H1 (cell line): Measurements from ENCODE around the gene TOM1. TPM values are rescaled to one million over a fixed set of nuclear protein-coding genes. Genes with fewer than 3 reads are reported as not detected.

Experiments used
- CTCF ChIA-PET: fragments of 300-600 bp; sonication (Branson Sonifier 250); formaldehyde crosslinking; loops from one replicate; lab custom pipeline; 2021; ENCODE audit not compliant: partially characterized antibody; lab: Charles Lee
- POLR2A ChIA-PET: fragments of 300-600 bp; sonication (Branson Sonifier 250); formaldehyde crosslinking; loops from one replicate; lab custom pipeline; 2021; ENCODE audit warnings: inconsistent platforms; ENCODE audit not compliant: partially characterized antibody; lab: Charles Lee
- DNase-seq, 2 experiments: peaks; one replicate each; pipeline versions ENCODE4 v3.0.0 to v3.0.0-alpha.2; 2010 to 2022; ENCODE audit warnings: low spot score in 2 of 2, low read depth in 1 of 2, mixed read lengths in 1 of 2
- FAIRE-seq: peaks from 2 replicates; lab custom pipeline; 2011; peaks lifted over from hg19 to GRCh38; lab: Jason Lieb, UNC
- H2AFZ ChIP-seq: 2 replicates; pipeline ENCODE4 v1.8.1; 2012; ENCODE audit warnings: low read length, inconsistent platforms
- H2AK5ac ChIP-seq: 2 replicates; pipeline ENCODE4 v1.6.1; 2013; ENCODE audit warnings: low read depth, low read length
- H2BK120ac ChIP-seq: replicated peaks from 2 replicates; pipeline ENCODE3; 2013; ENCODE audit warnings: low read depth, low read length, inconsistent platforms
- H2BK12ac ChIP-seq: 2 replicates; pipeline ENCODE4 v1.6.1; 2013; ENCODE audit warnings: low read depth, low read length
- H2BK15ac ChIP-seq: 2 replicates; pipeline ENCODE4 v1.6.1; 2013; ENCODE audit warnings: low read length
- H2BK20ac ChIP-seq: 2 replicates; pipeline ENCODE4 v1.6.1; 2013; ENCODE audit warnings: low read length
- H2BK5ac ChIP-seq: 2 replicates; pipeline ENCODE4 v1.6.1; 2013; ENCODE audit warnings: low read depth, low read length
- H3K14ac ChIP-seq: 2 replicates; pipeline ENCODE4 v1.6.1; 2013; ENCODE audit warnings: inconsistent platforms; ENCODE audit not compliant: insufficient read length
- H3K18ac ChIP-seq: 2 replicates; pipeline ENCODE4 v1.6.1; 2013; ENCODE audit warnings: low read length; ENCODE audit errors: extremely low read depth
- H3K23ac ChIP-seq: 2 replicates; pipeline ENCODE4 v1.6.1; 2013; ENCODE audit warnings: inconsistent platforms; ENCODE audit not compliant: insufficient read length
- H3K23me2 ChIP-seq: 2 replicates; pipeline ENCODE4 v1.6.1; 2013; ENCODE audit warnings: low read depth, low read length
- H3K27ac ChIP-seq: 2 replicates; pipeline ENCODE4 v1.6.1; 2011; ENCODE audit warnings: low read depth, low read length, inconsistent platforms
- H3K27me3 ChIP-seq, 4 experiments: replicated peaks in 1 of 4; 1 replicate in 1 of 4; 2 replicates in 3 of 4; pipeline versions ENCODE4 v1.6.1 to v1.8.1; 2011 to 2013; ENCODE audit warnings: low read length in 3 of 4, mild to moderate bottlenecking in 3 of 4, inconsistent platforms in 2 of 4, mixed read lengths in 2 of 4, moderate library complexity in 1 of 4; ENCODE audit not compliant: control insufficient read depth in 3 of 4, insufficient read depth in 3 of 4; ENCODE audit errors: extremely low read depth in 1 of 4
- H3K36me3 ChIP-seq, 4 experiments: 2 replicates each; pipeline versions ENCODE4 v1.6.1 to v1.8.1; 2011 to 2013; ENCODE audit warnings: mild to moderate bottlenecking in 4 of 4, low read length in 3 of 4, moderate library complexity in 2 of 4, control low read depth in 1 of 4, inconsistent platforms in 1 of 4; ENCODE audit not compliant: insufficient read depth in 4 of 4, control insufficient read depth in 2 of 4
- H3K4ac ChIP-seq: replicated peaks from 2 replicates; pipeline ENCODE3; 2013; ENCODE audit warnings: low read length, low read depth, mixed read lengths, inconsistent platforms; ENCODE audit not compliant: insufficient read length
- H3K4me1 ChIP-seq, 4 experiments: replicated peaks in 1 of 4; 1 replicate in 1 of 4; 2 replicates in 3 of 4; pipeline versions ENCODE4 v1.6.1 to v1.8.1; 2011 to 2013; ENCODE audit warnings: low read length in 3 of 4, inconsistent platforms in 2 of 4, mixed read lengths in 1 of 4; ENCODE audit not compliant: insufficient read depth in 4 of 4, control insufficient read depth in 3 of 4
- H3K4me2 ChIP-seq, 2 experiments: 2 replicates each; pipeline versions ENCODE4 v1.6.1 to v1.8.1; 2011 to 2013; ENCODE audit warnings: low read depth in 2 of 2, low read length in 2 of 2, control low read depth in 1 of 2, inconsistent platforms in 1 of 2, mild to moderate bottlenecking in 1 of 2; ENCODE audit not compliant: insufficient read depth in 1 of 2
- H3K4me3 ChIP-seq, 4 experiments: fragments of 200-600, 300-600 bp in 1 of 4; sonication (generic), shearing (Covaris generic), sonication (Bioruptor Twin) in 1 of 4; 2 replicates each; pipeline versions ENCODE4 v1.5.1 to v1.8.1; 2011 to 2016; ENCODE audit warnings: low read length in 4 of 4, low read depth in 3 of 4, control low read depth in 2 of 4, inconsistent platforms in 2 of 4, mild to moderate bottlenecking in 2 of 4, mixed read lengths in 1 of 4, moderate library complexity in 1 of 4; ENCODE audit not compliant: insufficient read depth in 2 of 4; ENCODE audit errors: extremely low read depth in 1 of 4
- H3K56ac ChIP-seq: replicated peaks from 2 replicates; pipeline ENCODE3; 2013; ENCODE audit warnings: low read depth, mild to moderate bottlenecking, mixed read lengths, low read length, inconsistent platforms; ENCODE audit not compliant: insufficient read length
- H3K79me1 ChIP-seq: 2 replicates; pipeline ENCODE4 v1.6.1; 2013; ENCODE audit warnings: low read depth, low read length, control low read depth
- H3K79me2 ChIP-seq, 2 experiments: 2 replicates each; pipeline versions ENCODE4 v1.6.1 to v1.8.1; 2012 to 2013; ENCODE audit warnings: low read length in 2 of 2, mild to moderate bottlenecking in 2 of 2, inconsistent platforms in 1 of 2; ENCODE audit not compliant: insufficient read depth in 2 of 2, control insufficient read depth in 1 of 2
- H3K9ac ChIP-seq, 4 experiments: replicated peaks in 1 of 4; 1 replicate in 1 of 4; 2 replicates in 3 of 4; pipeline versions ENCODE4 v1.6.1 to v1.8.1; 2011 to 2013; ENCODE audit warnings: low read depth in 3 of 4, low read length in 3 of 4, control low read depth in 2 of 4, mild to moderate bottlenecking in 2 of 4, moderate library complexity in 2 of 4, inconsistent platforms in 1 of 4; ENCODE audit errors: extremely low read depth in 1 of 4
- H3K9me3 ChIP-seq, 2 experiments: 2 replicates each; pipeline versions ENCODE4 v1.6.1 to v1.8.1; 2012 to 2013; ENCODE audit warnings: mild to moderate bottlenecking in 2 of 2, moderate library complexity in 2 of 2, control low read depth in 1 of 2, inconsistent platforms in 1 of 2, low read depth in 1 of 2, low read length in 1 of 2, mixed read lengths in 1 of 2; ENCODE audit not compliant: insufficient read depth in 2 of 2
- H4K20me1 ChIP-seq, 2 experiments: replicated peaks in 1 of 2; 2 replicates each; pipeline versions ENCODE3 to v1.8.1; 2011 to 2013; ENCODE audit warnings: inconsistent platforms in 2 of 2, low read length in 2 of 2, mild to moderate bottlenecking in 1 of 2; ENCODE audit not compliant: insufficient read depth in 2 of 2, control insufficient read depth in 1 of 2
- H4K5ac ChIP-seq: 2 replicates; pipeline ENCODE4 v1.6.1; 2013; ENCODE audit warnings: low read length, low read depth, mixed read lengths, inconsistent platforms; ENCODE audit not compliant: insufficient read length
- H4K8ac ChIP-seq: 2 replicates; pipeline ENCODE4 v1.8.0; 2013; ENCODE audit warnings: mild to moderate bottlenecking, moderate library complexity, low read length, inconsistent platforms; ENCODE audit not compliant: insufficient read depth; ENCODE audit errors: extremely low read depth
- H4K91ac ChIP-seq: replicated peaks from 2 replicates; pipeline ENCODE3; 2013; ENCODE audit warnings: low read length, mixed read lengths, inconsistent platforms; ENCODE audit not compliant: insufficient read length
- BRCA1 ChIP-seq: IDR thresholded peaks from 2 replicates; pipeline ENCODE4 v1.6.1; 2012; ENCODE audit warnings: low read depth, low read length, improper control_type of control experiment
- CBX5 ChIP-seq: fragments of 300-800, 300-1000 bp; sonication (generic); IDR thresholded peaks from 2 replicates; pipeline ENCODE4 v1.7.1; 2016; ENCODE audit warnings: antibody characterized with exemption, low read length, low read depth
- CHD1 ChIP-seq: IDR thresholded peaks from 2 replicates; pipeline ENCODE4 v1.6.1; 2012; ENCODE audit warnings: low read depth, low read length, improper control_type of control experiment
- CREB1 ChIP-seq: IDR thresholded peaks from 2 replicates; pipeline ENCODE4 v1.6.1; 2012; ENCODE audit warnings: inconsistent platforms
- EZH2 ChIP-seq: fragments of 200-600 bp; sonication (generic); IDR thresholded peaks from 2 replicates; pipeline ENCODE4 v1.7.1; 2012; ENCODE audit warnings: low read depth, mild to moderate bottlenecking, moderate library complexity, low read length, inconsistent platforms; ENCODE audit not compliant: severe bottlenecking
- HDAC2 ChIP-seq, 2 experiments: fragments of 300-600 bp in 1 of 2; sonication (generic) in 1 of 2; IDR thresholded peaks; 2 replicates each; pipeline ENCODE4 v1.6.1; 2011 to 2012; ENCODE audit warnings: low read depth in 2 of 2, low read length in 2 of 2, mild to moderate bottlenecking in 2 of 2, moderate library complexity in 2 of 2, borderline replicate concordance in 1 of 2, inconsistent platforms in 1 of 2
- KDM5A ChIP-seq: fragments of 200-600 bp; IDR thresholded peaks from 2 replicates; pipeline ENCODE4 v1.7.1; 2012; ENCODE audit warnings: mild to moderate bottlenecking, low read length, inconsistent platforms, mixed read lengths
- RNF2 ChIP-seq: fragments of 200-900, 300-1000 bp; sonication (generic); IDR thresholded peaks from 2 replicates; pipeline ENCODE4 v1.7.1; 2016; ENCODE audit warnings: borderline replicate concordance, low read depth, mild to moderate bottlenecking, antibody characterized with exemption, low read length; ENCODE audit not compliant: poor library complexity, severe bottlenecking; ENCODE audit errors: missing control alignments
- SAP30 ChIP-seq: fragments of 300-600 bp; sonication (generic); IDR thresholded peaks from 2 replicates; pipeline ENCODE4 v1.7.1; 2012; ENCODE audit warnings: low read length, moderate library complexity, mild to moderate bottlenecking, inconsistent platforms; ENCODE audit not compliant: insufficient read depth, insufficient replicate concordance
- WGBS, 2 experiments: shearing (Covaris generic) in 1 of 2; methylation state at CpG; one replicate each; pipeline versions ENCODE4 v1.1.6 to v1.1.7; 2013 to 2015; ENCODE audit warnings: low lambda C conversion rate in 2 of 2, mixed read lengths in 2 of 2, inconsistent platforms in 1 of 2, low coverage in 1 of 2, missing lambda C conversion rate in 1 of 2; ENCODE audit not compliant: insufficient replicate concordance in 2 of 2, insufficient coverage in 1 of 2, insufficient read length in 1 of 2; ENCODE audit errors: extremely low coverage in 1 of 2, missing lambda C conversion rate in 1 of 2; 5-methylcytosine and 5-hydroxymethylcytosine counted together
- polyA plus RNA-seq, 7 experiments: library from polyadenylated mRNA; depleted of rRNA in 3 of 7; stranded (reverse) in 5 of 7; unstranded in 2 of 7; fragments of >200 nt in 5 of 7; fragments of 200-250 nt in 2 of 7; gene quantifications; 1 replicate in 5 of 7; 2 replicates in 1 of 7; 4 replicates in 1 of 7; pipeline versions ENCODE4 v1.2.1 to v1.2.3, GENCODE V29; 2011 to 2013; ENCODE audit warnings: missing spikeins in 2 of 7, mixed read lengths in 2 of 7
- total RNA-seq: library from RNA; stranded (reverse); fragmentation: NEBNext Ultra II Directional; extraction: Animal tissue kit (Norgen Biotek cat#: 25700); gene quantifications from 2 replicates; pipeline ENCODE4 v1.2.1, GENCODE V29; 2021
- TF ChIP-seq, protein P1 (sequence below): IDR thresholded peaks from 2 replicates; pipeline ENCODE4 v1.6.1; 2012; ENCODE audit warnings: low read length, inconsistent platforms
- TF ChIP-seq, protein P2 (sequence below): IDR thresholded peaks from 2 replicates; pipeline ENCODE4 v1.6.1; 2011; ENCODE audit warnings: low read depth, mild to moderate bottlenecking, low read length; ENCODE audit not compliant: insufficient read depth

The TOM1 gene
- total and polyA plus RNA-seq, 2 of the 8 experiments (the other 6 are each of a cell fraction or from before 2014, with no cell fraction given): 25.1 to 39.2 TPM

DNA sequence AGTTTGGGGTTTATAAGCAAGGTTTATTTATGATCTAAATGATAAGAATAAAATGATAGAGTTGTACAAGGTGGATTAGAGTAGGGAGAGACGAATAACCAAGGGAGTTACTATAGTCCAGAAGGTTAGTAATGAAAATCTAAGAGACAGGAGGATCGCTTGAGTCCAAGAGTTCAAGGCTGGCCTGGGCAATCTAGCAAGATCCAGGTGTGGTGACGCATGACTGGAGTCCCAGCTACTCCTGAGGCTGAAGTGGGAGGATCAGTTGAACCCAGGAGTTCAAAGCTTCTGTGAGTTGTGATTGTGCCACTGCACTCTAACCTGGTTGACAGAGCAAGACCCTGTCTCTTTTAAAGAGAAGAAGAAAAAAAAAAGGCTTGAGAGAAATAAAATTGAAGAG, 30.1 kb upstream of the TOM1 start:
- Histone ChIP-seq H3K27me3 (no peaks in the 10 kb centered on the region), H3K23me2 (no peaks in the 10 kb centered on the region), H3K79me1 (peaks cover 2% of the 10 kb centered on the region; the same call in 1 of the 2 replicates), H2BK120ac (no peak overlapping the region), H4K20me1 (peaks cover 0 to 8% of the 10 kb centered on the region in 2 experiments), H3K18ac (no peak overlapping the region), H3K23ac (no peak overlapping the region), H4K5ac (no peak overlapping the region), H3K56ac (no peak overlapping the region), H2BK20ac (no peak overlapping the region), H3K4me1 (no peaks in the 10 kb centered on the region), H3K9me3 (no peaks in the 10 kb centered on the region; a peak in 1 of 4 replicates), H2BK5ac (no peak overlapping the region), H3K4me3 (no peak overlapping the region), H4K8ac (no peak overlapping the region), H2BK15ac (no peak overlapping the region), H3K9ac (no peak overlapping the region), H3K4ac (no peak overlapping the region), H3K79me2 (peaks cover 0 to 8% of the 10 kb centered on the region in 2 experiments; a peak in 1 of 4 replicates), H3K14ac (no peak overlapping the region), H3K36me3 (peaks cover 28 to 79% (median 61%) of the 10 kb centered on the region in 4 experiments), H2AFZ (no peak overlapping the region), H3K4me2 (no peak overlapping the region), H4K91ac (no peak overlapping the region), H2BK12ac (no peak overlapping the region), H2AK5ac (no peak overlapping the region), H3K27ac (no peak overlapping the region)
- CTCF ChIA-PET: no interaction called here
- POLR2A ChIA-PET: interaction anchor here (2.5 to 5.1 kb wide), 2 partner anchors 11 to 12 kb away, joined by 9 to 27 read pairs; partner anchors contain the start of gene HMGXB4
- 88% methylated on average over 3 of the region's 3 CpGs; no CpG with 5 or more reads in 1 of the 2 experiments for WGBS, 2 experiments
- no peak for FAIRE-seq
- DNase-seq: no peak
- no peak for TF ChIP-seq EZH2
- TF ChIP-seq, protein P1, sequence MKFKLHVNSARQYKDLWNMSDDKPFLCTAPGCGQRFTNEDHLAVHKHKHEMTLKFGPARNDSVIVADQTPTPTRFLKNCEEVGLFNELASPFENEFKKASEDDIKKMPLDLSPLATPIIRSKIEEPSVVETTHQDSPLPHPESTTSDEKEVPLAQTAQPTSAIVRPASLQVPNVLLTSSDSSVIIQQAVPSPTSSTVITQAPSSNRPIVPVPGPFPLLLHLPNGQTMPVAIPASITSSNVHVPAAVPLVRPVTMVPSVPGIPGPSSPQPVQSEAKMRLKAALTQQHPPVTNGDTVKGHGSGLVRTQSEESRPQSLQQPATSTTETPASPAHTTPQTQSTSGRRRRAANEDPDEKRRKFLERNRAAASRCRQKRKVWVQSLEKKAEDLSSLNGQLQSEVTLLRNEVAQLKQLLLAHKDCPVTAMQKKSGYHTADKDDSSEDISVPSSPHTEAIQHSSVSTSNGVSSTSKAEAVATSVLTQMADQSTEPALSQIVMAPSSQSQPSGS: no peak
- TF ChIP-seq BRCA1: no peak
- TF ChIP-seq RNF2: no peak
- TF ChIP-seq, protein P2, sequence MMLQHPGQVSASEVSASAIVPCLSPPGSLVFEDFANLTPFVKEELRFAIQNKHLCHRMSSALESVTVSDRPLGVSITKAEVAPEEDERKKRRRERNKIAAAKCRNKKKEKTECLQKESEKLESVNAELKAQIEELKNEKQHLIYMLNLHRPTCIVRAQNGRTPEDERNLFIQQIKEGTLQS: no peak
- TF ChIP-seq CREB1: no peak
- no peak for TF ChIP-seq KDM5A
- TF ChIP-seq HDAC2 (IDR thresholded peaks at IDR 0.05; ENCODE audit: borderline replicate concordance in 1 of 2, low read depth in 2 of 2, low read length in 2 of 2): no peak
- TF ChIP-seq CBX5: no peak
- no peak for TF ChIP-seq SAP30
- TF ChIP-seq CHD1: no peak
